Effector memory CD4-positive, alpha-beta T cell (primary cell): ENCODE results near the gene GPC6.

Experiments used
- DNase-seq, 3 donors: peaks; one replicate each; pipeline ENCODE4 v3.0.0-alpha.2; 2020
- H3K27ac ChIP-seq: 2 replicates; pipeline ENCODE4 v1.7.0; 2013; ENCODE audit warnings: mild to moderate bottlenecking, low read length, moderate library complexity; ENCODE audit not compliant: insufficient read depth, poor library complexity, severe bottlenecking
- H3K27me3 ChIP-seq: replicated peaks from 2 replicates; pipeline ENCODE4 v1.7.0; 2013; ENCODE audit warnings: mild to moderate bottlenecking, low read length; ENCODE audit not compliant: insufficient read depth, control insufficient read depth, poor library complexity, severe bottlenecking
- H3K36me3 ChIP-seq: 2 replicates; pipeline ENCODE4 v1.7.0; 2013; ENCODE audit warnings: mild to moderate bottlenecking, low read length, moderate library complexity; ENCODE audit not compliant: control insufficient read depth, insufficient read depth
- H3K4me1 ChIP-seq: 2 replicates; pipeline ENCODE4 v1.7.0; 2013; ENCODE audit warnings: low read length, mild to moderate bottlenecking; ENCODE audit not compliant: control insufficient read depth, insufficient read depth, poor library complexity, severe bottlenecking
- H3K4me3 ChIP-seq: 2 replicates; pipeline ENCODE4 v1.7.0; 2013; ENCODE audit warnings: low read length, low read depth, mild to moderate bottlenecking; ENCODE audit not compliant: insufficient read depth, poor library complexity, severe bottlenecking
- H3K9me3 ChIP-seq: 2 replicates; pipeline ENCODE4 v1.7.0; 2013; ENCODE audit warnings: mild to moderate bottlenecking, low read length, moderate library complexity; ENCODE audit not compliant: control insufficient read depth

Gene GPC6

GRCh38 chr13:93775507-93776108 is 549.0 kb downstream of the GPC6 start:
- no peaks in the 10 kb centered on the region for H3K36me3 ChIP-seq
- H3K9me3 ChIP-seq = no peaks in the 10 kb centered on the region
- H3K27ac ChIP-seq = no peak overlapping the region
- DNase-seq = no peak
- H3K27me3 ChIP-seq = no peaks in the 10 kb centered on the region
- H3K4me1 ChIP-seq = no peaks in the 10 kb centered on the region
- no peak overlapping the region for H3K4me3 ChIP-seq

DNA sequence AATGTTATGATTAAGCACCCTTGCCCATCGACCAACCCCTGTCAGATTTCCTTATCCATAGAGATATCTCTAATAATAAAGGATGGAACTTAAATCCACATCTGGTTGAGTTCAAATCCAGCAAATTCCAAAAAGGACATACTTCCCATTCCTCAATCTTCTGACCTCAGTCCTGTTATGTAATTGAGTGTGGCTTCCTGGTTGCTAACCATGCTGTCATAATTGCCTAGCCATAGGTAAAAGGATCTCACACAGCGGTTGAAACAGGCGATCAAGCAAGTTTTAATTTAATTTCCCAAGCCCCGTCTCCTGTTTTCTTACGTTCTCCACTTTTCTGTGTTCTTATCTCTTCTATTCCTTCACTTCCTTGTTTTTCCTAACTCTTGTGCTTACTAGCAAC is 550.3 kb downstream of the GPC6 start:
- Histone ChIP-seq H3K27me3 (no peaks in the 10 kb centered on the region), H3K9me3 (no peaks in the 10 kb centered on the region), H3K27ac (no peak overlapping the region), H3K36me3 (no peaks in the 10 kb centered on the region), H3K4me3 (no peak overlapping the region), H3K4me1 (no peaks in the 10 kb centered on the region)
- DNase-seq = no peak

GRCh38 chr13:93777504-93777903 is 550.9 kb downstream of the GPC6 start:
- Histone ChIP-seq H3K27ac (no peak overlapping the region), H3K36me3 (no peaks in the 10 kb centered on the region), H3K27me3 (no peaks in the 10 kb centered on the region), H3K4me1 (no peaks in the 10 kb centered on the region), H3K9me3 (no peaks in the 10 kb centered on the region), H3K4me3 (no peak overlapping the region)
- DNase-seq = no peak

- Histone ChIP-seq H3K27ac (no peak overlapping the region), H3K36me3 (no peaks in the 10 kb centered on the region), H3K4me1 (no peaks in the 10 kb centered on the region), H3K27me3 (no peaks in the 10 kb centered on the region), H3K4me3 (no peak overlapping the region), H3K9me3 (no peaks in the 10 kb centered on the region)
- DNase-seq = no peak
Observed at GRCh38 chr13:93778548-93778947, 551.9 kb downstream of the GPC6 start.

- no peaks in the 10 kb centered on the region for H3K27me3 ChIP-seq
- no peaks in the 10 kb centered on the region for H3K4me1 ChIP-seq
- no peak overlapping the region for H3K4me3 ChIP-seq
- no peak overlapping the region for H3K27ac ChIP-seq
- no peaks in the 10 kb centered on the region for H3K9me3 ChIP-seq
- no peaks in the 10 kb centered on the region for H3K36me3 ChIP-seq
- DNase-seq = no peak
Observed at GRCh38 chr13:93784191-93784590, 557.6 kb downstream of the GPC6 start.

DNA sequence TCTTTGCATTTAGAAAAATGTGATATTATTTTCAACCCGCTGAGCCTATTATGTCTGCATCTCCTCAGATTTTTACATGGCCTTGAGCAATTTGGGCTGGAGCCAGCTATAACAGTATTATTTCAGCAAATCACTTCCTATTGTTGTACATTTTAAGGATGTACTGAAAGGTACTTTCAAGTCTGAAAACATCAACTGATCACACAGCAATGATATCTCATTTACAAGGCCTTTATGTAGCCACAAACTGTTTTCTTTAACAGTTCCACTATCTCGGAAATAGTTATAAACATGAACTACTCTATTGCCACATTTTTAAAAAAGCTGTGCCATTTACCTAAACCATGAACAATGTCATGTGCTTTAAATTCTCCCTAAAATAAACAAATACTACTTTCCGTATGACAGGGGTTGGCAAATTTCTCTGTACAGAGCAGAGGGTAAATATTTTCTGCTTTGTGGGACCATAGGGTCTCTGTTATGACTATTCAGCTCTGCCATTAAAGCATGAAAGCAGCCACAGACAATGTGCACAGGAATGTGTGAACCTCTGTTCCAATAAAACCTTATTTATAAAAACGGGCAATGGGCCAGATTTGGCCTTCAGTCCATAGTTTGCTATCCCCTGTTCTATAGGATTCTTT is 560.4 kb downstream of the GPC6 start:
- no peaks in the 10 kb centered on the region for H3K27me3 ChIP-seq
- no peaks in the 10 kb centered on the region for H3K4me1 ChIP-seq
- H3K36me3 ChIP-seq = no peaks in the 10 kb centered on the region
- no peak overlapping the region for H3K4me3 ChIP-seq
- H3K27ac ChIP-seq = no peak overlapping the region
- H3K9me3 ChIP-seq = no peaks in the 10 kb centered on the region
- DNase-seq = no peak

DNA sequence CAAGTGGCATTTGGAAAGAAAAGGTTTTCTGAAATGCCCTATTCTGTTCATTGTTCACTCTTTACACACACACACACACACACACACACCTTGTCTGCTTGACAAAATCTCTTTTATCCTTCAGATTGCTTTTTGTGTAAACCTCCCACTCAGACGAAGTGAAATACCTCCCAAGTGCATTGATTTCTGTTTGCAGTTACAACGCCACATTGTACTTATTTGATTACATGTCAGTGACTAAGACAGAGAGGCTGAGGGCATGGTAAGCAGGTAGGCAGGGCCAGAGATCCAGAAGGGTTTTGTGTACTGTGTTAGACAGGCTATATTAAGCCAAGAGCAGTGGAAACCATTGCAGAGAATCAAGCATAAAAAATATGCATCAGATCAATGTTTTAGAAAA is 561.8 kb downstream of the GPC6 start:
- H3K27me3 ChIP-seq = no peaks in the 10 kb centered on the region
- no peaks in the 10 kb centered on the region for H3K9me3 ChIP-seq
- DNase-seq = no peak
- H3K4me1 ChIP-seq = no peaks in the 10 kb centered on the region
- no peak overlapping the region for H3K4me3 ChIP-seq
- no peak overlapping the region for H3K27ac ChIP-seq
- H3K36me3 ChIP-seq = no peaks in the 10 kb centered on the region

DNA sequence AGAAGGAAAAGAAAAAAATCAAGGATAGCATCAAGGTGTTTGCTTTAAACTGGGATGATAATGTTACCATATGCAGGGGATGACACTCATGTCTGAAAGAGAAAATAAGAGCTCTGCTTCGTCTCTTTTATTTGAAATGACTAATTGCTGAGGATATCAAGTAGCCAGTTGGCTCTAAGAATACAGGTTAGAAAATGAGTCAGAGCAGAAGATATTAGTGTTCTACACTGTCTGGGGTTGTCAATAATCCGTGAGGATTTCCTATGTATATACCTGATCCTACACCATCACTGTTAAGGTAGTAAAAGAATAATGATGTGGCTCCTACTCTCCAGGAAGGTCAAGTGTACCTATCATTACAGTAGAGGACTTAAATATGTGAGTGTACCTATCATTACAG is 562.5 kb downstream of the GPC6 start:
- H3K27ac ChIP-seq = no peak overlapping the region
- H3K4me3 ChIP-seq = no peak overlapping the region
- H3K4me1 ChIP-seq = no peaks in the 10 kb centered on the region
- DNase-seq = no peak
- H3K36me3 ChIP-seq = no peaks in the 10 kb centered on the region
- H3K27me3 ChIP-seq = no peaks in the 10 kb centered on the region
- no peaks in the 10 kb centered on the region for H3K9me3 ChIP-seq

DNA sequence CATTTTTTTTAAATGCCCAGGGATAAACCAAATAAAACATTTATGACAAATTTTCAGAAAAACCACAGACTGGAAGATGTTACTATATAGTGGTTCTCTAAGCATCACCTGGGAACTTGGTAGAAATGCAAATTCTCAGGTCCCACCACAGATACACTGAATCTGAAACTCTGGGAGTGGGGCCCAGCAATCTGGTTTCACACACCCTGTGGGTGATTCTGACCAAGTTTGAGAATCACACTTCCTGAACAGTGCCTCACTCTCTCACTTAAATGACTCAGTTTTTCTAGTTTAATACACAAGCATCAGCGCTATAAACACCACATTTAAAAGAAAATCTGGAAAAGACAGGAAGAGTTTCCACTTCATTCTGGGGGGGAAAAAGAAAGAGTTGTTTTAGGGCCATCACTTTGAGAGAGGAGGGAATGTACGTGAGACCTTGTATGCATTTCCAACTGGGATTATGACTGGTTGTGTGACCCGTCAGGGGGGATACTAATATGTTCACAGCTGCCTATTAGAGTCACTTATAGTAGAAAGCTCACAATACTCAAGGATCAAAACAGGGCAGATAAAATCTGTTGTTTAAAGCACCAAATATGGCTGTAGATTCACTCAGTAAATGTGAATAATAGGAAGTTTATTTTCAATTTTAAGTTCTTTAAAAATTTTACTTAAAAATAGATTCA is 567.7 kb downstream of the GPC6 start:
- no peak for DNase-seq
- no peaks in the 10 kb centered on the region for H3K27me3 ChIP-seq
- no peak overlapping the region for H3K4me3 ChIP-seq
- no peak overlapping the region for H3K27ac ChIP-seq
- H3K9me3 ChIP-seq = no peaks in the 10 kb centered on the region
- no peaks in the 10 kb centered on the region for H3K36me3 ChIP-seq
- no peaks in the 10 kb centered on the region for H3K4me1 ChIP-seq

DNA sequence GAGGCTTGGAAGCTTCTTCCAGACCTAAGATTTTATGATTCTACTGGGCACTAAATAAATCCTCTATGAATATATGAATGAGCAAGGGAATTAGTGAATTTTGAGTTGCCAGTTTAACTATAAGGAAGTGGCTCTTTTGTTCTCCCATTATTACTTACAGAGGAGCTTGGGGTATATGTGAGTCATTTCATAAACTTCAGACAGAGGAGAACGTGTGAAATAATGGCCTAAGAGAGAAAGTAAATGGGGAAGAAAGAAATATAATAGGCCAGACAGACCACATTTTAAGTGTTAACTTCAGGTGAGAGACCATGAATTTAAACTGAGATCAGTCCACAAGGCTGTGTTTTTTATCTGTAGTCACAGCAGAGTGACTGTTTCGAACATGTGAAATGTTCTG is 570.9 kb downstream of the GPC6 start:
- DNase-seq = no peak
- H3K9me3 ChIP-seq = no peaks in the 10 kb centered on the region
- no peaks in the 10 kb centered on the region for H3K4me1 ChIP-seq
- H3K36me3 ChIP-seq = no peaks in the 10 kb centered on the region
- no peak overlapping the region for H3K27ac ChIP-seq
- H3K27me3 ChIP-seq = no peaks in the 10 kb centered on the region
- H3K4me3 ChIP-seq = no peak overlapping the region
